NCI-H2196 treated with DMSO at 0.1 percent for 48 hours (cell line): ENCODE data around the gene PRG2.
A peak's percentile ranks its signal among the peaks of the same experiment; 100 is the strongest.
"Not testable (repeated sequence)": the region's sequence is repeated elsewhere in the genome, so short reads cannot be mapped to it uniquely, and the experiment has no call there.

Source experiments
- DNase-seq: peaks from one replicate; lab custom pipeline; 2025; ENCODE audit not compliant: unreplicated experiment; lab: John Stamatoyannopoulos, UW

PRG2 gene

GRCh38 chr11:57370251-57370650 is 20.2 kb downstream of the PRG2 start:
- DNase-seq = no peak

- DNase-seq = no peak
These were observed 21.6 kb downstream of the PRG2 start for GRCh38 chr11:57368845-57369232.

GRCh38 chr11:57368106-57368844 is 22.2 kb downstream of the PRG2 start:
- DNase-seq = peak; percentile 16

GRCh38 chr11:57364851-57365660 is 25.4 kb downstream of the PRG2 start:
- no peak for DNase-seq

DNA sequence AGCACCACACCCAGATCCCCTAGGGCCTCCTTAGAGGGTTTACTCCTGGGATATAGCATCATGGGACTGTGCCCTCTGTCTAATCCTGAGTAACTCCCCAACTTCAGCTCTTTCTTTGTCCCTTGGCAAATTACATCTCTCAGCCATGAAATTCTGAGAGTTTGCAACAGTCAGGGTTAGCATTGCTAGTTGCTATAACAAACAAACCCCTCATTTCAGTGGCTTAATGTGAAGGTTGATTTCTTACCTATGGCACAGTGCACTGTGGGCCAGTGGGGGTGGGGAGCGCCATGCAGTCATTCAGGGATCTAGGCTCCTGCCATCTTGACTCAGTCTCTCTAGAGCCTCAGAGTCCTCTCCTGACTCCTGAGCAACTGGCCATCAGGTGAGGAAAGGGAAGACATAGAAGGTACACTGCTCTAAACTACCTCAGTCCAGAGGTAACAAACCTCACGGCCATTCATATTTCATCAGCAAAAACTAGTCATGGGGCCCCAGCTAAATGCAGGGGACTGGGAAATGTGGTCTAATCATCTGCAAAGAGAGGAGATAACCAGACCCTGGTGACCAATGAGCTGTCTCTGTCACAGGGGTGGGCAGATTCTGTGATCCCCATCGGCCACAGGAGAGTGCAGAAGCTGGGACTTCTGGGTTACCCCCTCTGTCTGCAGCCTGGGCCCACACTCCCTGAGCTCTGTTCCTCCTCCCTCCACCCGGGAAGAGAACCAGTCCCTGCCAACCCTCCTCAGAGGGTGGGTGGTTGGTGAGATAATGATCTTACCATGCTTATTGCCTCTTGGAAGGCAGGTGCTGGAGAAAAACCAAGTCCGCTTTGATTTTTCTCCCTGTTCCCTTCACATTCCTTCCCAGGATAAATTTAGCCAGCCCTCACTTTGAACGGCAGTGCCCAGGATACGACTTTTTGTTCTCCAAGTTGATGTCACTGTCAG is 27.0 kb downstream of the PRG2 start:
- DNase-seq = no peak

- no peak for DNase-seq
These were observed 28.5 kb downstream of the PRG2 start for GRCh38 chr11:57361926-57362325.

GRCh38 chr11:57361420-57361819 is 29.0 kb downstream of the PRG2 start:
- not testable (repeated sequence) for DNase-seq

GRCh38 chr11:57360991-57361390 is 29.5 kb downstream of the PRG2 start:
- DNase-seq = no peak

- no peak for DNase-seq
These were observed 30.4 kb downstream of the PRG2 start for GRCh38 chr11:57359896-57360690.

- no peak for DNase-seq
These were observed 31.1 kb downstream of the PRG2 start for GRCh38 chr11:57359396-57359795.

DNA sequence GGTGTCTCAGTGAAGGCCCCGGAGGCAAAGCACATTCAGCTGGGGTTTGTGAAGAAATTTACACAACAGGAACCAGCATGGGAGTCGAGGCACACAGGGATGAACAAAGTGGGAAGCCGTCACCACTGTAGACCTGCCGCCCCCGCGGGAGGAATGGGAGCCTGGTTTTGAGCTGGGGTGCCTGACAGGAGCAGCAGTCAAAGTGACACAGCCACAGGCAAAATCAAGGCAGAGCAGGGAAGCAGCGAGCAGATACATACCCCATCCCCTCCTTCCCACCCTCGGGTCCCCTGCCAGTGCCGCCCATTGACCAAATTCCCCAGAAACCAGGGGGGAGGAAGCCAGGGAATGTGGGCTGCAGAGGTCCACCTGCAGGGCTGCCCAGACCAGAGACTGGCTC is 31.5 kb downstream of the PRG2 start:
- no peak for DNase-seq

DNA sequence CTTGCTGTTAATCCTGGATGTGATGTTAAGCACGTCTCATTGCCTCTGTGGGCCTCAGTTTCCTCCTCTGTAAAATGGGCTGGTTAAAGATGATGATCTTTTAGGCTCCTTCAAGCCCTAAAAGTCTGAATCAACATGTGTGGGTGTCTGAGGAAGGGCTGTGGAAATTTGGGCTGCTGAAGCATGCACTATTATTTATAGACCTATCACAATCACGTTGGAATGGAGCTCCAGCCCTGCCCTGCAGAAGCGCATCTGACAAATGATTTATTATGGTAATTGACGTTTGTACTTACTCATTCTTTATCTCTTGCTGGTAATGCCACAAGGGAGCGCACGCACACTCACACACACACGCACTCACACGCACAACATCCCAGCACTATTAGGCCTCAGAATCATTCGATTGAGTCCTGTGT is 31.9 kb downstream of the PRG2 start:
- DNase-seq = no peak

DNA sequence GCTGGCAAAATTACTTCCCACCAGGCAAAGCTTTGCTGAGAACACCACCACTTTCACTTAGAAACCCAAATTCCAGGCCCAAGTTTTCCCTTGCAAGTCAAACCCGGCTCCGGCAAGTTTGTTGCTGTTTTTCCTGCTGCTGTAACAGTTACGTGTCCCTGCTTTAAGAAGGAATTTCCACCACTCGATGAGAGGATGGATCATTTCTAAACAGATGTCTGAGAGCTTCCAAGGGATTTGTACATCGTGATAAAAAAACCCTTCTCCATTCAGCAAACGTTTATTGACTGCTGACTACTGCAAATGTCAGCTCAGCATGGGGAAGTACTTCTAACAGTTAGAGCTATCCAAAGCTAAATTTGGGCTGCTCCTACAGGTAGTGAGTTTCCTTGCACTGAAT is 32.6 kb downstream of the PRG2 start:
- DNase-seq = no peak

DNA sequence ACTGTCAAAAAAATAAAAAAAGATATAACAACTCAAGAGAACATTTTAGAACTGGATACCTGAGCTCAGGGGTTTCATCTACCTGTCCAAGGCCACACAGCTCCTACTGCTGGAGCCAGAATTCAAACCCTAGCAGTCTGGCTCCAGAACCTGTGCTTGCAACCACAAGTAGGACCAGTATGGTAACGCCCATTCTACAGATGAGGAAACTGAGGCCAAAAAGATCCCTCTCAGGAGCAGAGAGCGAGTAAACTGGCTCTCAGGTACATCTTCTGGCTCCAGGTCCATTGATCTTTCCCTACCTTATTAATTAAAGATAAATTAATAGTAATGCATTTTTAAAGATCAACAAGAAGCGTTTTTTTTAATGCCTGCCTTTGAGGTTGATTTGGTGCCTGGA is 33.1 kb downstream of the PRG2 start:
- no peak for DNase-seq

GRCh38 chr11:57356268-57356667 is 34.2 kb downstream of the PRG2 start:
- no peak for DNase-seq

DNA sequence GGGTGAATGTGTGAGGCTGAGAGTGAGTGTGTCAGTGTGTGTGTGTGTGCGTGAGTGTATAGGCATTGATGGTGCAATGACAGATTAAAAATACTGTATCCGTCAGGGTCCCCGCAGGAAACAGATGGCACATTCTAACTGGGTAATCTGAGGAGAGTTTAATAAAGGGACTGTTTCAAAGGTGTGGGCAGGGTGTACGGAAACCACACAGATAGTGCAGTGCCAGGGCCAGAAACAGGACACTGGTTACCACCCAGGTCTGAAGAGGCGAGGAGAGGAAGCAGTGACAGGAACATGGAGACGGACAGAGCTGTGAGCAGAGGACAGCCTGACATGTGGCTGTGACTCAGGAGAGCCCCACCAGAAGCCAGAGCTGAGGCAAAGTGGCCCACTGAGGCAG is 35.8 kb downstream of the PRG2 start:
- no peak for DNase-seq

GRCh38 chr11:57353852-57354251 is 36.6 kb downstream of the PRG2 start:
- DNase-seq = no peak

GRCh38 chr11:57353446-57353845 is 37.0 kb downstream of the PRG2 start:
- DNase-seq = no peak

- no peak for DNase-seq
These were observed 37.4 kb downstream of the PRG2 start for GRCh38 chr11:57353036-57353435.

DNA sequence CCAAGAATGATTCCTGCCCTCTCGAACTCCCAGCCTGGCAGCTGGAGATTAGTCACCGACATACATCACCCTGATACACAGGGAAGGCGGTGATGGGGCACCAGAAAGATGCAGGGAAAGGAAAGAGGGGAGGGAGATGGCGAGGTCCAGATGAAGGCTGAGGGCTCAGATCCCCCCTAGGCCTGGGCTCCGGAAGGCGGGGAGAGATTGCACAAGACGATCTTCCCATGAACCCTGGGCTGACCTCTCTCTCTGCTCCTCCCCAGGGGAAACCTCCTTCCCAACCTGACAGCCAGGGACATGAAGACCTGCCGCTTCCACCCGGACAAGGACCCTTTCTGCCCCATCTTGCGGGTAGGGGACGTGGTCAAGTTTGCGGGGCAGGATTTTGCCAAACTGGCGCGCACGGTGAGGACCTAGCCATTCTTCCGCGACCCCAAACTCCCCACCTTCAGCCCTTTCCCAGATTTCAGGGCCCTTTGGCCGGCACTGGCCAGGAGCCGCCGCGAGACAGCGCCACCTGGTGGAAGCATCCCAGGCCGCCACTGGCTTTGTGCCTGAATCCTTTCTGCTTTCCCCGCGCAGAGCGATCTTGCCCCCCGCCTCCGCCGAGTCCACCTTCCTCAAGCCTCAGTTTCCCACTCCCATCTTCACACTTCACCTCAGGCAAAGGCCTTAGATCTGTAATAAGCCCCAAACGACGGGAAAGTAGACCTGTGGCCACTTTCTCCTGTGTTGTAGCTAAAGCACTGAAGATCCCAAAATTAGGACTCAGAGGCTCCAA is 40.8 kb downstream of the PRG2 start:
- no peak for DNase-seq
